GM21381 (cell line): ENCODE measurements around the gene GRIA1.

ENCODE experiments used
- ATAC-seq: cut with Tn5 transposase; IDR thresholded peaks from one replicate; pipeline ENCODE4 v1.9.1; 2021; ENCODE audit warnings: mild to moderate bottlenecking, moderate library complexity; ENCODE audit not compliant: unreplicated experiment

The GRIA1 gene

GRCh38 chr5:153654504-153655200 is 164.2 kb downstream of the GRIA1 start:
- no peak for ATAC-seq

- ATAC-seq, result no peak
Observed at GRCh38 chr5:153655201-153655510, 164.7 kb downstream of the GRIA1 start.

GRCh38 chr5:153658149-153658548 is 167.7 kb downstream of the GRIA1 start:
- ATAC-seq, result no peak

- no peak for ATAC-seq
Observed at GRCh38 chr5:153658606-153659005, 168.1 kb downstream of the GRIA1 start.

- ATAC-seq, result no peak
Observed at GRCh38 chr5:153659039-153659736, 168.7 kb downstream of the GRIA1 start.

GRCh38 chr5:153660919-153661318 is 170.4 kb downstream of the GRIA1 start:
- ATAC-seq, result no peak

- no peak for ATAC-seq
Observed at GRCh38 chr5:153661897-153662296, 171.4 kb downstream of the GRIA1 start.

- no peak for ATAC-seq
Observed at GRCh38 chr5:153670101-153670500, 179.6 kb downstream of the GRIA1 start.

- no peak for ATAC-seq
Observed at GRCh38 chr5:153671653-153672346, 181.3 kb downstream of the GRIA1 start.

- no peak for ATAC-seq
Observed at GRCh38 chr5:153672347-153673090, 182.0 kb downstream of the GRIA1 start.

- no peak for ATAC-seq
Observed at GRCh38 chr5:153674356-153674755, 183.9 kb downstream of the GRIA1 start.

- no peak for ATAC-seq
Observed at GRCh38 chr5:153676406-153676805, 185.9 kb downstream of the GRIA1 start.

- no peak for ATAC-seq
Observed at GRCh38 chr5:153676821-153677220, 186.4 kb downstream of the GRIA1 start.

GRCh38 chr5:153678617-153679329 is 188.3 kb downstream of the GRIA1 start:
- no peak for ATAC-seq

GRCh38 chr5:153690236-153690635 is 199.8 kb downstream of the GRIA1 start:
- no peak for ATAC-seq

- no peak for ATAC-seq
Observed at GRCh38 chr5:153696256-153696655, 205.8 kb downstream of the GRIA1 start.

GRCh38 chr5:153699035-153699434 is 208.6 kb downstream of the GRIA1 start:
- ATAC-seq, result no peak

- no peak for ATAC-seq
Observed at GRCh38 chr5:153700940-153701339, 210.5 kb downstream of the GRIA1 start.

GRCh38 chr5:153702265-153702664 is 211.8 kb downstream of the GRIA1 start:
- no peak for ATAC-seq

GRCh38 chr5:153704110-153704509 is 213.6 kb downstream of the GRIA1 start:
- ATAC-seq, result no peak

GRCh38 chr5:153707626-153708025 is 217.2 kb downstream of the GRIA1 start:
- ATAC-seq, result no peak
